ENCODE data around the gene CNIH1. TPM values are rescaled to one million over a fixed set of nuclear protein-coding genes. Genes with fewer than 3 reads are reported as not detected.

The CNIH1 gene
- polyA plus RNA-seq, 1 of the 3 experiments (the other 2 are of a cell fraction): 145 TPM

GRCh38 chr14:54425068-54425467, 16.1 kb downstream of the CNIH1 start:
- Histone ChIP-seq H3K4me3 (ENCODE audit: low read depth in 2 of 2, low read length in 1 of 2) (no peak overlapping the region), H3K27ac (ENCODE audit: low read depth in 2 of 2, low read length in 1 of 2) (no peak overlapping the region), H3K9me2 (no peaks in the 10 kb centered on the region), H2AFZ (ENCODE audit: low read depth) (no peak overlapping the region), H3K9me3 (no peaks in the 10 kb centered on the region), H3K27me3 (ENCODE audit: insufficient read depth) (no peaks in the 10 kb centered on the region), H3K4me2 (no peak overlapping the region), H3K79me2 (ENCODE audit: insufficient read depth) (peaks cover 9% of the 10 kb centered on the region; the same call in 1 of the 2 replicates), H3K36me3 (replicated peaks in 1 of 2; ENCODE audit: control insufficient read depth in 1 of 2, insufficient read depth in 2 of 2, low read length in 1 of 2) (peaks cover 54 to 60% of the 10 kb centered on the region in 2 experiments), H3F3A (replicated peaks; ENCODE audit: insufficient read depth) (peaks cover 11% of the 10 kb centered on the region), H3K9ac (no peak overlapping the region), H4K20me1 (ENCODE audit: insufficient read depth) (no peaks in the 10 kb centered on the region), H3K4me1 (ENCODE audit: control insufficient read depth in 1 of 2, insufficient read depth in 2 of 2, low read depth in 1 of 2, low read length in 1 of 2) (no peaks in the 10 kb centered on the region; a peak in 1 of 4 replicates)
- WGBS (ENCODE audit: low lambda C conversion rate): 94% methylated on average over 2 of the region's 2 CpGs
- ChIA-PET CTCF (interaction anchor here (1.7 to 2.6 kb wide), 2 partner anchors 17 to 58 kb away, joined by 4 to 8 read pairs; partner anchors contain the start of gene CNIH1), POLR2A (no interaction called here)
- TF ChIP-seq, protein P1, sequence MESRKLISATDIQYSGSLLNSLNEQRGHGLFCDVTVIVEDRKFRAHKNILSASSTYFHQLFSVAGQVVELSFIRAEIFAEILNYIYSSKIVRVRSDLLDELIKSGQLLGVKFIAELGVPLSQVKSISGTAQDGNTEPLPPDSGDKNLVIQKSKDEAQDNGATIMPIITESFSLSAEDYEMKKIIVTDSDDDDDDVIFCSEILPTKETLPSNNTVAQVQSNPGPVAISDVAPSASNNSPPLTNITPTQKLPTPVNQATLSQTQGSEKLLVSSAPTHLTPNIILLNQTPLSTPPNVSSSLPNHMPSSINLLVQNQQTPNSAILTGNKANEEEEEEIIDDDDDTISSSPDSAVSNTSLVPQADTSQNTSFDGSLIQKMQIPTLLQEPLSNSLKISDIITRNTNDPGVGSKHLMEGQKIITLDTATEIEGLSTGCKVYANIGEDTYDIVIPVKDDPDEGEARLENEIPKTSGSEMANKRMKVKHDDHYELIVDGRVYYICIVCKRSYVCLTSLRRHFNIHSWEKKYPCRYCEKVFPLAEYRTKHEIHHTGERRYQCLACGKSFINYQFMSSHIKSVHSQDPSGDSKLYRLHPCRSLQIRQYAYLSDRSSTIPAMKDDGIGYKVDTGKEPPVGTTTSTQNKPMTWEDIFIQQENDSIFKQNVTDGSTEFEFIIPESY (IDR thresholded peaks at IDR 0.05; ENCODE audit: borderline replicate concordance, low read depth): no peak
- TF ChIP-seq ELF1 (IDR thresholded peaks at IDR 0.05): no peak
- TF ChIP-seq, protein P2, sequence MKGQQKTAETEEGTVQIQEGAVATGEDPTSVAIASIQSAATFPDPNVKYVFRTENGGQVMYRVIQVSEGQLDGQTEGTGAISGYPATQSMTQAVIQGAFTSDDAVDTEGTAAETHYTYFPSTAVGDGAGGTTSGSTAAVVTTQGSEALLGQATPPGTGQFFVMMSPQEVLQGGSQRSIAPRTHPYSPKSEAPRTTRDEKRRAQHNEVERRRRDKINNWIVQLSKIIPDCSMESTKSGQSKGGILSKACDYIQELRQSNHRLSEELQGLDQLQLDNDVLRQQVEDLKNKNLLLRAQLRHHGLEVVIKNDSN (IDR thresholded peaks at IDR 0.05; ENCODE audit: borderline replicate concordance, low read depth): no peak
- no peak for TF ChIP-seq RXRA (IDR thresholded peaks at IDR 0.05; ENCODE audit: borderline replicate concordance, low read depth)
- no peak for TF ChIP-seq NFIC (IDR thresholded peaks at IDR 0.05; ENCODE audit: borderline replicate concordance)
- no peak for TF ChIP-seq FOXJ3 (CRISPR knock-in tag; IDR thresholded peaks at IDR 0.05)
- TF ChIP-seq POLR2AphosphoS5 (IDR thresholded peaks at IDR 0.05; ENCODE audit: low read depth, low read length): no peak
- no peak for DNase-seq

- H3F3A ChIP-seq (replicated peaks; ENCODE audit: insufficient read depth): peaks cover 14% of the 10 kb centered on the region
- 93% methylated on average over 4 of the region's 4 CpGs for WGBS (ENCODE audit: low lambda C conversion rate)
Measured at GRCh38 chr14:54424479-54424901, 16.7 kb downstream of the CNIH1 start.

More at GRCh38 chr14:54424479-54424901, 16.7 kb downstream of the CNIH1 start:
- Histone ChIP-seq H4K20me1 (ENCODE audit: insufficient read depth) (no peaks in the 10 kb centered on the region), H3K9me3 (no peaks in the 10 kb centered on the region), H3K4me1 (ENCODE audit: control insufficient read depth in 1 of 2, insufficient read depth in 2 of 2, low read depth in 1 of 2, low read length in 1 of 2) (no peaks in the 10 kb centered on the region; a peak in 1 of 4 replicates), H3K4me3 (ENCODE audit: low read depth in 2 of 2, low read length in 1 of 2) (no peak overlapping the region), H3K79me2 (ENCODE audit: insufficient read depth) (peaks cover 4% of the 10 kb centered on the region; the same call in 1 of the 2 replicates), H3K9ac (no peak overlapping the region), H3K4me2 (no peak overlapping the region), H3K36me3 (replicated peaks in 1 of 2; ENCODE audit: control insufficient read depth in 1 of 2, insufficient read depth in 2 of 2, low read length in 1 of 2) (peaks cover 48 to 55% of the 10 kb centered on the region in 2 experiments), H2AFZ (ENCODE audit: low read depth) (no peak overlapping the region), H3K27ac (ENCODE audit: low read depth in 2 of 2, low read length in 1 of 2) (no peak overlapping the region), H3K9me2 (no peaks in the 10 kb centered on the region), H3K27me3 (ENCODE audit: insufficient read depth) (no peaks in the 10 kb centered on the region)
- POLR2A ChIA-PET: no interaction called here
- CTCF ChIA-PET: interaction anchor here (1.1 to 2.6 kb wide), 4 partner anchors 11 to 494 kb away, joined by 3 to 8 read pairs (median 4); partner anchors contain the start of gene CNIH1
- no peak for TF ChIP-seq FOSL2 (IDR thresholded peaks at IDR 0.05; ENCODE audit: borderline replicate concordance, low read depth)
- no peak for TF ChIP-seq TAF1 (IDR thresholded peaks at IDR 0.05; ENCODE audit: borderline replicate concordance, low read depth, low read length)
- TF ChIP-seq FOXJ3 (CRISPR knock-in tag; IDR thresholded peaks at IDR 0.05): no peak
- no peak for TF ChIP-seq NFIC (IDR thresholded peaks at IDR 0.05; ENCODE audit: borderline replicate concordance)
- TF ChIP-seq MEF2A (IDR thresholded peaks at IDR 0.05; ENCODE audit: borderline replicate concordance, low read depth): no peak
- no peak for TF ChIP-seq TCF12 (IDR thresholded peaks at IDR 0.05)
- no peak for TF ChIP-seq JUND (IDR thresholded peaks at IDR 0.05)
- no peak for TF ChIP-seq USF2 (IDR thresholded peaks at IDR 0.05; ENCODE audit: borderline replicate concordance, low read depth, low read length)
- TF ChIP-seq POLR2AphosphoS5 (IDR thresholded peaks at IDR 0.05; ENCODE audit: low read depth, low read length): no peak
- no peak for TF ChIP-seq SIN3A (IDR thresholded peaks at IDR 0.05; ENCODE audit: borderline replicate concordance, low read depth, low read length)
- DNase-seq: no peak
